ENCODE measurements around the gene PAK1IP1.
"Not testable (repeated sequence)": the region's sequence is repeated elsewhere in the genome, so short reads cannot be mapped to it uniquely, and the experiment has no call there.

Gene PAK1IP1

GRCh38 chr6:10743515-10743914 lies 48.7 kb downstream of the PAK1IP1 start:
- no peak for DNase-seq (ENCODE audit: low read depth in 2 of 2)

GRCh38 chr6:10745116-10745515 lies 50.3 kb downstream of the PAK1IP1 start:
- DNase-seq (ENCODE audit: low read depth in 2 of 2): no peak

- no peak for DNase-seq (ENCODE audit: low read depth in 2 of 2)
Measured at GRCh38 chr6:10746915-10747250, 52.1 kb downstream of the PAK1IP1 start.

- DNase-seq (ENCODE audit: low read depth in 2 of 2): peak; percentile 100
Measured at GRCh38 chr6:10747251-10747972, 52.6 kb downstream of the PAK1IP1 start, which contains the start of gene TMEM14B. Gene TMEM14B, plus strand, starts transcription at chr6:10747805. Its CDS starts 1,441 bp downstream, at chr6:10749246.

GRCh38 chr6:10749734-10750133 lies 55.0 kb downstream of the PAK1IP1 start:
- DNase-seq (ENCODE audit: low read depth in 2 of 2): no peak

GRCh38 chr6:10750568-10750967 lies 55.8 kb downstream of the PAK1IP1 start:
- DNase-seq (ENCODE audit: low read depth in 2 of 2): not testable (repeated sequence)

GRCh38 chr6:10751757-10752156 lies 57.0 kb downstream of the PAK1IP1 start:
- DNase-seq (ENCODE audit: low read depth in 2 of 2): not testable (repeated sequence)

GRCh38 chr6:10756085-10756484 lies 61.3 kb downstream of the PAK1IP1 start:
- no peak for DNase-seq (ENCODE audit: low read depth in 2 of 2)

Measured in stimulated activated CD4-positive, alpha-beta T cell treated with anti-CD3 and anti-CD28 coated beads, Interleukin-12 subunit alpha, Interleukin-12 subunit beta, amount 100 ng/mL, for 24 hours (primary cell).